Naive thymus-derived CD4-positive, alpha-beta T cell (primary cell): ENCODE results near the gene INSL3. TPM values are rescaled to one million over a fixed set of nuclear protein-coding genes. Genes with fewer than 3 reads are reported as not detected.
A peak's percentile ranks its signal among the peaks of the same experiment; 100 is the strongest.

ENCODE experiments used
- ATAC-seq: fragments of 150-1000 bp; cut with Tn5 transposase; 2 replicates; pipeline ENCODE4 v1.10.0; 2021; ENCODE audit warnings: mild to moderate bottlenecking, moderate library complexity
- CTCF ChIA-PET: fragments of 350-600 bp; sonication (Branson Sonifier 250); formaldehyde crosslinking; loops from one replicate; lab custom pipeline; 2021; ENCODE audit warnings: antibody characterized with exemption; lab: Charles Lee
- POLR2A ChIA-PET: fragments of 350-600 bp; sonication (Branson Sonifier 250); formaldehyde crosslinking; loops from one replicate; lab custom pipeline; 2021; ENCODE audit warnings: antibody characterized with exemption, inconsistent platforms; lab: Charles Lee
- DNase-seq, 9 donors: peaks; one replicate each; pipeline versions ENCODE4 v3.0.0 to v3.0.0-alpha.2; 2020 to 2022; ENCODE audit warnings: mixed read lengths in 1 of 9
- H3K27ac ChIP-seq: one replicate; pipeline ENCODE4 v1.7.0; 2013; ENCODE audit warnings: mild to moderate bottlenecking, low read depth, low read length, moderate library complexity
- H3K27me3 ChIP-seq, 2 donors: one replicate each; pipeline ENCODE4 v1.7.0; 2013; ENCODE audit warnings: low read length in 2 of 2, mild to moderate bottlenecking in 2 of 2, moderate library complexity in 2 of 2; ENCODE audit not compliant: control insufficient read depth in 2 of 2, insufficient read depth in 2 of 2
- H3K36me3 ChIP-seq, 3 experiments: 1 replicate in 2 of 3; 2 replicates in 1 of 3; pipeline ENCODE4 v1.7.0; 2013; ENCODE audit warnings: low read length in 3 of 3, mild to moderate bottlenecking in 3 of 3, moderate library complexity in 1 of 3; ENCODE audit not compliant: insufficient read depth in 3 of 3, control insufficient read depth in 2 of 3
- H3K4me1 ChIP-seq, 2 donors: one replicate each; pipeline ENCODE4 v1.7.0; 2013; ENCODE audit warnings: low read length in 2 of 2, mild to moderate bottlenecking in 2 of 2, moderate library complexity in 1 of 2; ENCODE audit not compliant: control insufficient read depth in 2 of 2, insufficient read depth in 2 of 2
- H3K4me3 ChIP-seq: 2 replicates; pipeline ENCODE4 v1.7.0; 2013; ENCODE audit warnings: mild to moderate bottlenecking, low read length
- H3K9me3 ChIP-seq, 3 experiments: 1 replicate in 2 of 3; 2 replicates in 1 of 3; pipeline ENCODE4 v1.7.0; 2013; ENCODE audit warnings: low read length in 3 of 3; ENCODE audit not compliant: control insufficient read depth in 2 of 3
- H3K27ac Mint-ChIP-seq, 9 donors: one replicate each; pipeline ENCODE4 v1.8.0; 2020 to 2022; ENCODE audit warnings: mixed read lengths in 9 of 9, mild to moderate bottlenecking in 8 of 9, moderate library complexity in 5 of 9, inconsistent platforms in 2 of 9
- H3K27me3 Mint-ChIP-seq, 5 donors: one replicate each; pipeline ENCODE4 v1.8.0; 2021 to 2022; ENCODE audit warnings: mixed read lengths in 5 of 5, mild to moderate bottlenecking in 1 of 5
- H3K36me3 Mint-ChIP-seq, 5 donors: one replicate each; pipeline ENCODE4 v1.8.0; 2020 to 2022; ENCODE audit warnings: mixed read lengths in 5 of 5, mild to moderate bottlenecking in 3 of 5, inconsistent platforms in 1 of 5
- H3K4me1 Mint-ChIP-seq, 7 donors: one replicate each; pipeline ENCODE4 v1.8.0; 2020 to 2022; ENCODE audit warnings: mixed read lengths in 7 of 7, mild to moderate bottlenecking in 3 of 7, inconsistent platforms in 1 of 7
- H3K4me3 Mint-ChIP-seq, 10 donors: one replicate each; pipeline ENCODE4 v1.8.0; 2020 to 2022; ENCODE audit warnings: mild to moderate bottlenecking in 10 of 10, mixed read lengths in 10 of 10, moderate library complexity in 6 of 10, inconsistent platforms in 2 of 10
- H3K9me3 Mint-ChIP-seq, 11 donors: one replicate each; pipeline ENCODE4 v1.8.0; 2020 to 2022; ENCODE audit warnings: mixed read lengths in 11 of 11, mild to moderate bottlenecking in 4 of 11, inconsistent platforms in 1 of 11, moderate library complexity in 1 of 11
- intact Hi-C, 2 donors: fragments of 100-400 bp; cut with micrococcal nuclease; formaldehyde crosslinking; loops; one replicate each; pipeline ENCODE4 v1.15.1; 2023
- polyA plus RNA-seq, 2 donors: library from polyadenylated mRNA; unstranded; fragments of 300-500 nt; fragmentation: Illumina TruSeq; gene quantifications; one replicate each; pipeline ENCODE4 v1.2.3, GENCODE V29; 2021
- total RNA-seq, 6 experiments: library from RNA in 5 of 6; stranded (reverse) in 5 of 6; gene quantifications; 1 replicate in 5 of 6; 2 replicates in 1 of 6; pipeline ENCODE4 v1.2.3 and lab custom pipeline; 2021 to 2026

The INSL3 gene
- total and polyA plus RNA-seq, 7 experiments from 2014 or later, result 2.0 to 11.1 (median 6.2) TPM

DNA sequence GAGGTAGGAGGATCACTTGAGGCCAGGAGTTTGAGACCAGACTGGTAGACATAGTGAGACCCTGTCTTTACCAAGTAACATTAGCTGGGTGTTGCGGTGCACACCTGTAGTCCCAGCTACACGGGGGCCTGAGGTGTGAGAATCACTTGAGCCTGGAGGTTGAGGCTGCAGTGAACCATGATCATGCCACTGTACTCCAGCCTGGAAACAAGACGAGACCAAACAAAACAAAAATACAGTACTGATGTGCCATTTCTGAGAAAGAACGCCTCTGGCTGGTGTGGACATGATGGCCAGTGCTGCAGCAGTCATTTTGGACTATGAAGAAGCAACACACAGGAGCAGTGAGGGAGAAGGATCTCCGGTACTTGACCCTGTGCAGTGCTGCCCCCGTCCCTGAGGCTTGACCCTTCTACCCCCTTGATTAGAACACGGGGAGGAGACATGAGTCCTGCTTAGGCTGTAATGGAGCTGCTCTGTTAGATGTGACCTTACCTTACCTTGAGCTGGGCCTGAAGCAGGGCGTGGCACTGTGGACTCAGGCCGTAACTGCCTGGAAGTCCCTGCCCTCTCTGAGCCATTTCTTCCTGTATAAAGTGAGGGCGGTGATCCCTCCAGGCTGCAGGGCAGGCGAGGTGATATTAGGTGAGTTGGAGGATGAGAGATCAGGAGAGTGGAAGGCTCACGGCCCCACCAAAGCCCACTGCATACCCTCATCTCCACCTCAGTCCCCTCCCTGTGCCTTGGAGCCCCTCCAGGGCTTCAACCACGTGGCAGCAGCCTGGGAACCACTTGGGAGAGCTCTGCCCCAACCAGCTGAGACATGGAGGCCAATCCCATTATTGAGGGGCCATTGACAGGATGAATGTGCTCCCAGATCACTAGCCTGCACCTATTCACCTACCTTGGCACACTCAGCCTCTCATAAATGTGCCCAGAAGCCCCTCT lies 44.3 kb upstream of the INSL3 start:
- H3K27me3 Mint-ChIP-seq, result no peaks in the 10 kb centered on the region
- ChIA-PET CTCF (interaction anchor here (0.8 to 1.2 kb wide), 2 partner anchors 11 to 163 kb away, joined by 3 read pairs; no protein-coding TSS in a partner anchor), POLR2A (interaction anchor here (0.8 to 1.1 kb wide), 4 partner anchors 8 to 67 kb away, joined by 3 to 4 read pairs (median 3); partner anchors contain the start of gene CCDC124)
- intact Hi-C loops, result no loop called here
- Histone ChIP-seq H3K4me3 (no peak overlapping the region), H3K27me3 (no peaks in the 10 kb centered on the region), H3K27ac (peak overlapping the region; percentile 30), H3K4me1 (peaks cover 14% of the 10 kb centered on the region in 2 donors), H3K9me3 (no peaks in the 10 kb centered on the region), H3K36me3 (peaks cover 11 to 49% (median 14%) of the 10 kb centered on the region in 3 experiments)
- ATAC-seq, result peak; percentile 36
- no peak for DNase-seq
- H3K36me3 Mint-ChIP-seq, result peaks cover 0 to 22% (median 5%) of the 10 kb centered on the region in 5 donors
- peak overlapping the region; percentile 35 to 85 (median 58) for H3K27ac Mint-ChIP-seq
- no peak overlapping the region for H3K4me3 Mint-ChIP-seq
- H3K4me1 Mint-ChIP-seq, result peaks cover 6 to 27% (median 17%) of the 10 kb centered on the region in 7 donors
- peaks cover 0 to 2% (median 0%) of the 10 kb centered on the region in 11 donors for H3K9me3 Mint-ChIP-seq

DNA sequence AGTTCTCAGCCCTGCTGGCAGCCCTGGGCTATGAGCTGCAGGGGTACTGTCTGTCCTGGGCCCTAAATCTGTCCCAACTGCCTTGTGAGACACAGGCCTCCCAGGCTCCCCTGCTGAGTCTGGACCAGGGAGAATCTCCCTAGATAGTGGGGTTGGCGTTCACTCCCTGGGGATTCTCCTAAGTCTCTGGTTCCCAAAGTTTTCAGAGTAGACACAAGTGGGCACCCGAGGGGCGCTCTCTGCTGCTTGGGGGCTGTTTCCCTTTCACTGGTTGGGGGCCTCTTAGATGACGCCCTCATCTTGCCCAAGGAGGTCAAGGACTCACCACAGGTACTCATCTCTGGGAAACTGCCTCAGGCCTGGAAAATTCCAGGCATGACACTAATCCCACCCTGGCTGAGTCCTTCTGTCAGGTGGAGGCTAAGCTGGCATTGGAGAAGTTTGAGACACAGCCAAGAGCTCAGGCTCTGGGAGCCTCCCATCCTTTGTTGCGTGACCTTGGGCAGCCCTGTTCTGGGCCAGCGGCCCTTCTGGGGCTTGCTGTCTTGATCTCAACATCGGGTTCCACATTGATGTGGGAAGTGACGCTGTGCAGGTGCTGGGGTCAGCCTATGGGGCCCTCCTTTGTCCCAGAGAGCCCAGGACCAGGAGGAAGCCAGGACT lies 42.3 kb upstream of the INSL3 start:
- Histone ChIP-seq H3K4me3 (no peak overlapping the region), H3K9me3 (no peaks in the 10 kb centered on the region), H3K27ac (no peak overlapping the region), H3K4me1 (peaks cover 18 to 19% of the 10 kb centered on the region in 2 donors), H3K27me3 (no peaks in the 10 kb centered on the region), H3K36me3 (peaks cover 11 to 56% (median 14%) of the 10 kb centered on the region in 3 experiments)
- peak overlapping the region in 5 of 10 donors; percentile 11 to 38 (median 25) for H3K4me3 Mint-ChIP-seq
- DNase-seq, result no peak
- peaks cover 11 to 42% (median 31%) of the 10 kb centered on the region in 7 donors for H3K4me1 Mint-ChIP-seq
- peaks cover 0 to 29% (median 10%) of the 10 kb centered on the region in 5 donors for H3K36me3 Mint-ChIP-seq
- H3K27me3 Mint-ChIP-seq, result peaks cover 0 to 5% (median 0%) of the 10 kb centered on the region in 5 donors
- peaks cover 0 to 7% (median 0%) of the 10 kb centered on the region in 11 donors for H3K9me3 Mint-ChIP-seq
- intact Hi-C loops, result no loop called here
- no peak for ATAC-seq
- ChIA-PET POLR2A (interaction anchor here (0.6 to 1.6 kb wide), 4 partner anchors 8 to 1030 kb away, joined by 3 to 5 read pairs (median 4); partner anchors contain the start of genes CCDC124 and SLC5A5), CTCF (no interaction called here)
- peak overlapping the region in 3 of 9 donors; percentile 9 to 69 (median 47) for H3K27ac Mint-ChIP-seq

DNA sequence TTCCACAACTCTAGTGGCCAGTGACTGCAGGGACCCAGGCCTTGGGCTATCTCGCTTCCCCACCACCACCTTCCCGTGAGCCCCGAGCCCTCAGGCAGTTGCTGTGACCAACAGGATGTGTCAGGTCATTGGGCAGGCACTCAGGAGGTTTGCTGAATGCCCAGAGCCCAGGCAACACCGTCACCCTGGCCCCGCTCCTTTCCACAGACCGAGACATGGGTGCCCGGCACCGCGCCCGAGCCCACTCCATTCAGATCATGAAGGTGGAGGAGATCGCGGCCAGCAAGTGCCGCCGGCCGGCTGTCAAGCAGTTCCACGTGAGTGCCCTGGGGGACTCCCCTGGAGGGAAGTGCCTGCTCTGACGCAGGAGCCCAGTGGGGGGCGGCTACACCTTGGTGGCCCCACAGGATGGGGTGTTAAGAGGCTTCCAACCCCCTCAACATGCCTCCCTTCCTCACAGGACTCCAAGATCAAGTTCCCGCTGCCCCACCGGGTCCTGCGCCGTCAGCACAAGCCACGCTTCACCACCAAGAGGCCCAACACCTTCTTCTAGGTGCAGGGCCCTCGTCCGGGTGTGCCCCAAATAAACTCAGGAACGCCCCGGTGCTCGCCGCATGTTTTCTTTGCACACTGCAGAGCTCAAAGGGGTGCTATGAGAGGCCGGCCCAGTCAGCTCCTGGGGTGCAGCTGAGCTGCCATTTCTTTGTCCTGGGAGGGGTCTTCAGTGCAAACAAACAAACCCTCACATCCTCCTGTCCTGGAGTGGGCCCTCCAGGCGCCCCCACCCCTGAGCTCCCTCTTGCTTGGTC lies 41.6 kb upstream of the INSL3 start:
- no peak for ATAC-seq
- POLR2A ChIA-PET, result interaction anchor here (0.6 to 1.6 kb wide), 5 partner anchors 8 to 1030 kb away, joined by 3 to 5 read pairs (median 4); partner anchors contain the start of genes CCDC124 and SLC5A5
- H3K36me3 ChIP-seq, result peaks cover 11 to 56% (median 14%) of the 10 kb centered on the region in 3 experiments
- peaks cover 0 to 29% (median 10%) of the 10 kb centered on the region in 5 donors for H3K36me3 Mint-ChIP-seq
- intact Hi-C loops, result no loop called here
- H3K4me1 ChIP-seq, result peaks cover 18 to 19% of the 10 kb centered on the region in 2 donors
- peaks cover 0 to 7% (median 0%) of the 10 kb centered on the region in 11 donors for H3K9me3 Mint-ChIP-seq
- H3K27ac ChIP-seq, result no peak overlapping the region
- peaks cover 11 to 42% (median 29%) of the 10 kb centered on the region in 7 donors for H3K4me1 Mint-ChIP-seq
- H3K27me3 ChIP-seq, result no peaks in the 10 kb centered on the region
- peak overlapping the region in 2 of 9 donors; percentile 33 to 69 for H3K27ac Mint-ChIP-seq
- no peak for DNase-seq
- H3K4me3 ChIP-seq, result no peak overlapping the region
- H3K27me3 Mint-ChIP-seq, result peaks cover 0 to 5% (median 0%) of the 10 kb centered on the region in 5 donors
- H3K9me3 ChIP-seq, result no peaks in the 10 kb centered on the region
- CTCF ChIA-PET, result interaction anchor here (0.9 kb wide), 1 partner anchor 70 kb away, joined by 3 read pairs; the partner anchor contains the start of gene CCDC124
- H3K4me3 Mint-ChIP-seq, result peak overlapping the region in 7 of 10 donors; percentile 27 to 99 (median 44)

- peak overlapping the region; percentile 84 for H3K27ac ChIP-seq
- POLR2A ChIA-PET, result interaction anchor here (1.5 to 4.0 kb wide), 3 partner anchors 9 to 70 kb away, joined by 4 to 117 read pairs (median 51); partner anchors contain the start of genes CCDC124 and SLC5A5
- CTCF ChIA-PET, result interaction anchor here (0.6 to 7.1 kb wide), 5 partner anchors 9 to 463 kb away, joined by 3 to 124 read pairs (median 5); partner anchors contain the start of genes CCDC124 and SLC5A5
Measured at GRCh38 chr19:17861542-17862402, 40.5 kb upstream of the INSL3 start.

GRCh38 chr19:17860993-17861360 lies 39.7 kb upstream of the INSL3 start:
- Histone ChIP-seq H3K4me1 (peaks cover 18 to 19% of the 10 kb centered on the region in 2 donors), H3K27ac (peak overlapping the region; percentile 84), H3K27me3 (no peaks in the 10 kb centered on the region), H3K36me3 (peaks cover 11 to 52% (median 14%) of the 10 kb centered on the region in 3 experiments), H3K9me3 (no peaks in the 10 kb centered on the region), H3K4me3 (peak overlapping the region; percentile 96)
- intact Hi-C loops, result no loop called here
- ChIA-PET POLR2A (interaction anchor here (1.5 to 4.0 kb wide), 5 partner anchors 10 to 140 kb away, joined by 4 to 117 read pairs (median 26); partner anchors contain the start of genes CCDC124 and SLC5A5), CTCF (interaction anchor here (0.6 to 7.1 kb wide), 5 partner anchors 10 to 135 kb away, joined by 3 to 124 read pairs (median 5); partner anchors contain the start of genes CCDC124 and SLC5A5)
- H3K4me1 Mint-ChIP-seq, result peaks cover 11 to 42% (median 27%) of the 10 kb centered on the region in 7 donors
- H3K27me3 Mint-ChIP-seq, result peaks cover 0 to 5% (median 0%) of the 10 kb centered on the region in 5 donors
- H3K9me3 Mint-ChIP-seq, result peaks cover 0 to 7% (median 0%) of the 10 kb centered on the region in 11 donors
- DNase-seq, result no peak
- H3K36me3 Mint-ChIP-seq, result peaks cover 0 to 28% (median 10%) of the 10 kb centered on the region in 5 donors
- peak overlapping the region; percentile 28 to 99 (median 98) for H3K27ac Mint-ChIP-seq
- no peak for ATAC-seq
- peak overlapping the region; percentile 95 to 100 (median 98) for H3K4me3 Mint-ChIP-seq

More at GRCh38 chr19:17861542-17862402, 40.5 kb upstream of the INSL3 start:
- Mint-ChIP-seq H3K36me3 (peaks cover 0 to 29% (median 10%) of the 10 kb centered on the region in 5 donors), H3K9me3 (peaks cover 0 to 7% (median 0%) of the 10 kb centered on the region in 11 donors), H3K4me3 (peak overlapping the region; percentile 95 to 100 (median 98)), H3K27ac (peak overlapping the region; percentile 28 to 99 (median 97)), H3K27me3 (peaks cover 0 to 5% (median 0%) of the 10 kb centered on the region in 5 donors), H3K4me1 (peaks cover 11 to 42% (median 29%) of the 10 kb centered on the region in 7 donors)
- H3K4me1 ChIP-seq, result peaks cover 18 to 19% of the 10 kb centered on the region in 2 donors
- H3K9me3 ChIP-seq, result no peaks in the 10 kb centered on the region
- no peak overlapping the region for H3K4me3 ChIP-seq
- ATAC-seq (no peak), DNase-seq (no peak)
- peaks cover 11 to 56% (median 14%) of the 10 kb centered on the region in 3 experiments for H3K36me3 ChIP-seq
- H3K27me3 ChIP-seq, result no peaks in the 10 kb centered on the region
- intact Hi-C loops, result no loop called here
